Prostate gland (tissue), 2 donors: ENCODE results near the gene ADGRD1.

ENCODE experiments used
- CTCF ChIP-seq, 4 experiments: fragments of 200-600 bp in 2 of 4; fragments of 450-650 bp in 2 of 4; sonication (generic) in 2 of 4; IDR thresholded peaks; 1 replicate in 3 of 4; 2 replicates in 1 of 4; pipeline ENCODE4 v1.5.1; 2016 to 2019; ENCODE audit warnings: antibody characterized with exemption in 4 of 4, mild to moderate bottlenecking in 2 of 4, moderate library complexity in 2 of 4
- POLR2A ChIP-seq: fragments of 450-650 bp; IDR thresholded peaks from one replicate; pipeline ENCODE4 v1.6.1; 2016; ENCODE audit warnings: antibody characterized with exemption, mild to moderate bottlenecking

- TF ChIP-seq CTCF (IDR thresholded peaks at IDR 0.05): no peak
- no peak for TF ChIP-seq POLR2A
Observed at GRCh38 chr12:131012279-131013069, 58.8 kb downstream of the ADGRD1 start.
